KOPT-K1 (cell line): Measurements from ENCODE around the gene INSR.

Experiments
- H3K27ac ChIP-seq: fragments of 200-600 bp; sonication (generic); 2 replicates; pipeline ENCODE4 v1.5.1; 2016; ENCODE audit warnings: antibody characterized with exemption, mild to moderate bottlenecking, low read depth, low read length; ENCODE audit not compliant: poor library complexity, severe bottlenecking
- H3K36me3 ChIP-seq: fragments of 200-600 bp; sonication (generic); 2 replicates; pipeline ENCODE4 v1.5.1; 2017; ENCODE audit warnings: antibody characterized with exemption, mild to moderate bottlenecking, low read length, moderate library complexity; ENCODE audit not compliant: insufficient read depth
- H3K9me3 ChIP-seq: fragments of 200-600 bp; sonication (generic); 2 replicates; pipeline ENCODE4 v1.5.1; 2017; ENCODE audit warnings: antibody characterized with exemption, low read length, mild to moderate bottlenecking; ENCODE audit not compliant: insufficient read depth, poor library complexity, severe bottlenecking

Gene INSR

GRCh38 chr19:7142771-7143170, 151.4 kb downstream of the INSR start:
- peaks cover 16% of the 10 kb centered on the region; the same call in 1 of the 2 replicates for H3K36me3 ChIP-seq
- H3K27ac ChIP-seq: no peak overlapping the region
- peaks cover 14% of the 10 kb centered on the region for H3K9me3 ChIP-seq

GRCh38 chr19:7140137-7140536, 154.1 kb downstream of the INSR start:
- Histone ChIP-seq H3K9me3 (peaks cover 5% of the 10 kb centered on the region), H3K36me3 (peaks cover 16% of the 10 kb centered on the region; the same call in 1 of the 2 replicates), H3K27ac (no peak overlapping the region)

DNA sequence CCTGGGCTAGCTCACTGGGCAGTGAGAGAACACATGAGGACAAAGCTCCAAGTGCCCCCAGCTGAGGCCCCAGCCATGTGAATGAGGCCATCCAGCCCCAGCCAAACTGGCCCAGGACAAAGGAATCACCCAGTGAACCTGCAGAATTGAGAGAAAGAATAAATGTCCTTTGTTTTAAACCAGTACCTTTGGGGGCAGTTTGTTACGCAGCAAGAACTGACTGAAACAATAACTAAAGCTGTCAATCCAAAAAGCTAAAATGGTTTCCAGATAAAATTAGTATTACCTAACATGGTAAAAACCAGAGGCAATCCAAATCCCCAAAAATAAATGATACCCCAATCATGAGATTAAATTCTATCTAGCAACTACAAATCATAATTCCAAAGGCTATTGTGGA, 155.1 kb downstream of the INSR start:
- peaks cover 5% of the 10 kb centered on the region for H3K9me3 ChIP-seq
- no peak overlapping the region for H3K27ac ChIP-seq
- peaks cover 16% of the 10 kb centered on the region; the same call in 1 of the 2 replicates for H3K36me3 ChIP-seq

DNA sequence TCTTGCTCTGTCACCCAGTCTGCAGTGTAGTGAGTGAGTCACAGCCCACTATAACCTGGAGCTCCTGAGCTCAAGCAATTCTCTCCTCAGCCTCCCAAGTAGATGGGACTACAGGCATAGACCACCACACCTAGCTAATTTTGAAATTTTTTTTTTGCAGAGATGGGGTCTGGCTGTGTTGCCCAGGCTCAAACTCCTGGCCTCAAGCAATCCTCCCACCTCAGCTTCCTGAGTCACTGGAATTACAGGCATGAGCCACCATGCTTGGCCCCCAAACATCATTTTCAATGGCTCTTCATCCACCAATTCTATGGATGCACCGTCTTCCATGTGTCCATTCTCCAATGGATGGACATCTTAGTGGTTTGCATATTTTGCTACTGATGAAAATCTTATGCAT, 155.8 kb downstream of the INSR start:
- H3K27ac ChIP-seq: no peak overlapping the region
- H3K36me3 ChIP-seq: peaks cover 16% of the 10 kb centered on the region; the same call in 1 of the 2 replicates
- H3K9me3 ChIP-seq: peaks cover 5% of the 10 kb centered on the region

DNA sequence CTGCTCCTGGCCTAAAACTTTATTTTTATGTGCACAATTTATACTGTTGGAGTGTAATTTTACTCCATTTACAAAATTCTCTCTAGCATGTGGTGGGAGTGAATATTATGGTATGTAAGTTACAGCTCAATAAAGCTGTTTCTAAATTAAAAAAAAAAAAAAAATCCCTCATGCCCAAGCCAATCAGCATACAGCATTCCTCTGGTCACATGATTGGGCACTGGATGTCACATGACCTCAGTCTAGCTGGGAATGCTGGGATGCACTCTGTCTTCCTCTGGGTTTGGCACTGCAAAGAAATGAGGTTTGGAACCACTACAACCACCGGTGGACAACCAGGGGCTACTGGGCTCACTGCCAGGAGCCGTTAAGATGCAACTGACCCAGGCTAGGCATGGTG, 157.1 kb downstream of the INSR start:
- H3K9me3 ChIP-seq: peaks cover 5% of the 10 kb centered on the region
- no peak overlapping the region for H3K27ac ChIP-seq
- H3K36me3 ChIP-seq: peaks cover 16% of the 10 kb centered on the region; the same call in 1 of the 2 replicates

GRCh38 chr19:7132054-7132453, 162.2 kb downstream of the INSR start:
- H3K9me3 ChIP-seq: no peaks in the 10 kb centered on the region
- no peaks in the 10 kb centered on the region; the same call in 1 of the 2 replicates for H3K36me3 ChIP-seq
- no peak overlapping the region for H3K27ac ChIP-seq

GRCh38 chr19:7130043-7130442, 164.2 kb downstream of the INSR start:
- H3K27ac ChIP-seq: no peak overlapping the region
- peaks cover 13% of the 10 kb centered on the region; the same call in 1 of the 2 replicates for H3K36me3 ChIP-seq
- peaks cover 12% of the 10 kb centered on the region for H3K9me3 ChIP-seq

- peaks cover 19% of the 10 kb centered on the region; the same call in 1 of the 2 replicates for H3K36me3 ChIP-seq
- no peak overlapping the region for H3K27ac ChIP-seq
- peaks cover 12% of the 10 kb centered on the region for H3K9me3 ChIP-seq
These were observed 168.1 kb downstream of the INSR start for GRCh38 chr19:7126132-7126531.

GRCh38 chr19:7125221-7125620, 169.0 kb downstream of the INSR start:
- H3K36me3 ChIP-seq: peaks cover 19% of the 10 kb centered on the region; the same call in 1 of the 2 replicates
- no peak overlapping the region for H3K27ac ChIP-seq
- peaks cover 12% of the 10 kb centered on the region for H3K9me3 ChIP-seq

DNA sequence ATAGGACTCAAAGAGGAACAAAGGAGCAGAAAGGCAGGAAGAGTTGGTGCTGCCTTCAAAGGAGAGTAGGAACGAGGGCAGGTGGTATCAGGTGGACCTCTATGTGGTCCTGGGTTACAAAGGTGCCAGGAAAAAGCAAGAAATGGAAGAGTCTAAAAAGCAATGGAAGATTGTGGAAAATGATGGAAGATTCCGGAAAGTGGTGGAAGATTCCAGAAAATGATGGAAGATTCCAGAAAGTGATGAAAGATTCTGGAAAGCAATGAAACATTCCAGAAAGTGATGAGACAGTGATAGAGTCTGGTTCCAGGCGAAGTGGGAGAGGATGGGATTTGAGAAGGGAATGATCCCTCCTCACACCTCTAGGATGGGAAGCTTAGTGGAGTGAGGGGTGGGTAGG, 169.4 kb downstream of the INSR start:
- peaks cover 12% of the 10 kb centered on the region for H3K9me3 ChIP-seq
- H3K36me3 ChIP-seq: peaks cover 19% of the 10 kb centered on the region; the same call in 1 of the 2 replicates
- H3K27ac ChIP-seq: no peak overlapping the region

DNA sequence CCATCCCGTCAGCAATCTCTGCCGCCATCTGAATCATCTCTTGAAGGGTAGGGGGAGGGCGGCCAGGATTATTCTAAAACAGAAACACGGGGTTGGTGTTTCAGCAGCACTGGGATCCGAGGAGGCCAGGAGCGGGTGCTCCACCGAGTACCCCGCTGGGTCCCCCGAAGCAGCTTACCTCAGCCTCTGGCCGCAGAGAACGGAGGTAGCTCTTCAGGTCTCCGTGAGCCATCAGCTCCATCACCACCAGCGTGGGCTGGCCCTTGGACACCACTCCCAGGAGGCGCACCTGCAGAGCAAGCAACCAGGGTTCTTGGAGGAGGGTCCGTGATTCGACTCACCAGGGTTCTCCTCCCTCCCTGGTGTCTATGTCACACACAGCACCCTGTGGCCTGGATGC, 171.5 kb downstream of the INSR start:
- Histone ChIP-seq H3K36me3 (peaks cover 19% of the 10 kb centered on the region; the same call in 1 of the 2 replicates), H3K9me3 (peaks cover 12% of the 10 kb centered on the region), H3K27ac (no peak overlapping the region)

- Histone ChIP-seq H3K36me3 (peaks cover 10% of the 10 kb centered on the region; the same call in 1 of the 2 replicates), H3K27ac (no peak overlapping the region), H3K9me3 (peaks cover 2% of the 10 kb centered on the region)
These were observed 173.7 kb downstream of the INSR start for GRCh38 chr19:7120499-7120898.

DNA sequence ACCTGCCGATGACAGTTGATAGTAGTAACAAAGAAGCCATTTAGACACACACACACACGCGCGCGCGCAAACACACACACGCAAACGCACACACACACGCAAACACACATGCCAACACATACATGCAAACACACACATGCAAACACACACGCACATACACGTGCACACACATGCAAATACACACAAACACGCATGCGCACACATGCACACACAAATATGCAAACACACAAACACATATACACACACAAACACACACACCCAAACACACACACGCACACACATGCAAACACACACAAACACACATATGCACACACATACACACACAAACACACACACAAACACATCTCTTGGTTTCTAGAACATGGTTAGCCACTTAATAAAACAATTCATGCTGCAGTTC, 174.6 kb downstream of the INSR start:
- H3K36me3 ChIP-seq: peaks cover under 1% of the 10 kb centered on the region; the same call in 1 of the 2 replicates
- H3K9me3 ChIP-seq: no peaks in the 10 kb centered on the region
- no peak overlapping the region for H3K27ac ChIP-seq

DNA sequence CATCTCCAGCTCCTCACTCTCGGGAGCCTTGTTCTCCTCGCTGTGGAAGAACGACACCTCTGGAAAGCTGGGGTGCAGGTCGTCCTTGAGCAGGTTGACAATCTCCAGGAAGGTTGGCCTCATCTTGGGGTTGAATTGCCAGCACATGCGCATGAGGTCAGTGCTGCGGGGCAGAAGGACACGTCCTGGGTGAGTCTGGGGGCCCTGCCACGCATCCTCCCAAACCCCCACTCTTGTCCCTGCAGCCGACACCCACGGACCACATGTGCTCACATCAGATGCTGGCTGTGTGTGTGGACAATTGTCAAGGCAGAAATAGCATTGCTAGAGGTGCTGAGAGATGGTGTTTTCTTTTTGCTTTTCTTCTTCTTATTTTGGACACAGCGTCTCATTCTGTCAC, 177.0 kb downstream of the INSR start:
- peaks cover 11% of the 10 kb centered on the region for H3K9me3 ChIP-seq
- no peak overlapping the region for H3K27ac ChIP-seq
- no peaks in the 10 kb centered on the region; the same call in 1 of the 2 replicates for H3K36me3 ChIP-seq

DNA sequence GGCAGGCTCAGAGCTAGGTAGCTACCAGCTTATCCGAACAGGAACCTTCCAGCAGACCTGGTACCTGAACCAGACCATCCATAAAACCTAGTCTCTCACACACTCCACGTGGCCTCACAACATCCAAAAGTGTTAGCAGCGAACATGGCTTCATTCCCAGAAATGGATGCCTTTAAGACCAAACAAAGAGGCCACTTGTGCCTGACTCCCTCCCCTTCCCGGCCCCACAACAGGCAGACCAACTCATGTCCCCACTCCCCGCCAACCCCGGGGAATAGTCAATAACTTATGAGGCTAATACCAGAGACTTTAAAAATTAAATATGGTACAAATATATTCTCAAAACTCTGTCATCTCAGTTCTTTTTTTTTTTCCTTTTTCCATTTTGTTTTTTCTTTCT, 178.5 kb downstream of the INSR start:
- Histone ChIP-seq H3K36me3 (no peaks in the 10 kb centered on the region), H3K9me3 (peaks cover 11% of the 10 kb centered on the region), H3K27ac (no peak overlapping the region)

DNA sequence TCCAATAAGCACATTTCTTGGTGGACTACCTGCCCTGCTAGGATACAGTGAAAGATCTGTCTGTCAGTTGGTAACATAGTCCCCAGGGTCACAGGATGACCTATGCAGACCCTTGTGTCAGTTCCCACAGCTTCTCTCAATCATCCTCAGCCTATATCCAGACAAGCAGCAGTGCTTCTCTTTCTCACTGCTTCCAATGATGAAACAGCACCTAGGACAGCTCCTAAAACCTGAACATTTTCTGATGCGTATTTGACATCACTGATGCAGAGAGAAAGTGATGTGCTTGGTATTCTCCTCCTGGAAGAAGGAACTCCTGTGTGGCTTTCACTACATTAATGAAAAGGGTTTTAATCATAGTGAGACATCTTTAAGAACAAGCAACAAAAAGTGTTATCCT, 181.0 kb downstream of the INSR start:
- H3K9me3 ChIP-seq: peaks cover 11% of the 10 kb centered on the region
- no peaks in the 10 kb centered on the region for H3K36me3 ChIP-seq
- no peak overlapping the region for H3K27ac ChIP-seq
